ENCODE results near the gene DHCR24.
"Not testable (repeated sequence)": the region's sequence is repeated elsewhere in the genome, so short reads cannot be mapped to it uniquely, and the experiment has no call there.

Gene DHCR24

GRCh38 chr1:54886724-54887664 lies at the start of gene DHCR24:
Gene DHCR24, minus strand, starts transcription at chr1:54887195. Its CDS starts 76 bp downstream, at chr1:54887119.
- peak within 1 kb of the TSS; percentile 77 for H3K27ac ChIP-seq
- no peak for DNase-seq (ENCODE audit: low read depth, low spot score)

DNA sequence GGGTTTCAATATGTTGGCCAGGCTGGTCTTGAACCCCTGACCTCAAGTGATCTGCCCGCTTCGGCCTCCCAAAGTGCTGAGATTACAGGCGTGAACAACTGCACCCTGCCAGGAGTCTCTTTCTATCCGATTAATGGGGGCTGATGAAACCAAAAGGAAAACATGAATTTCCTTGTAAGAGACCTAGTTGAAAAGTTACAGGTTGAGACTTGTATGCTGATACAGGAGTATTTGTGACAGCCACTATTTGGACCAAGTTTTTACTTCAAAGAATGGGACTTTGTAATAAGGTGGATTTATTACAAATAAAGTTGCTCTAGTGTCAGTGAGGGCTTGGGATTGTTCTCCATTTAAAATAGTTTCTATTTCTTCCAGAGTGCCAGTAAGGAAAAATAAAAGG lies 49.8 kb upstream of the DHCR24 start:
- no peak for DNase-seq (ENCODE audit: low read depth, low spot score)

GRCh38 chr1:54934869-54935268 lies 47.9 kb upstream of the DHCR24 start:
- DNase-seq (ENCODE audit: low read depth, low spot score), result no peak
- H3K27ac ChIP-seq, result peak overlapping the region; percentile 91

More for the DNA sequence above, 49.8 kb upstream of the DHCR24 start:
- H3K27ac ChIP-seq, result peak overlapping the region; percentile 91

- H3K27ac ChIP-seq, result peak overlapping the region; percentile 91
- not testable (repeated sequence) for DNase-seq (ENCODE audit: low read depth, low spot score)
Measured at GRCh38 chr1:54934081-54934480, 47.1 kb upstream of the DHCR24 start.

DNA sequence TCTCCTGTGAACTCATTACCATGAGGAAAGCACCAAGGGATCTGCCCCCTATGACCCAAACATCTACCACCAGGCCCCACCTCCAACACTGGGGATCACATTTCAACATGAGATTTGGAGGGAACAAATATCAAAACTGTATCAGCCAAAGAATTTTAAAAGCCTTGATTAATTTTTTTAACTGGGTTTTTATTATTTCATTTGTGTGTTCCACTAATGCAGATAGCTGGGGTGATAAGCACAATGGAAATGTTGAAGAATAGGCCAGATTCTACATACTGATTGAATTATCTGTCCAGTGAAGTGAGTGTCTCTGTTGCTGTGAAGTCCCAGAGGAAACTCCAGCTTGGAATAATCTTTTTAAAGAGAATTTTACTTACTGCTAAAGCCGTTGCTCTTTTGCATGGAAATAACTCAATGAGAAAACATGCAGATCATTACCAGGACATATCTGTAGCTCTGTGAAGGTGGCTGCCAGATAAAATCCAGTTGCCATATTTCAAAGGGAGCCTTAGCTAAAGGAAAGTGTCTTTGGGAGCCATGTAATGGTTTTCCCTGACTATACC lies 44.4 kb upstream of the DHCR24 start:
- DNase-seq (ENCODE audit: low read depth, low spot score), result no peak
- no peak overlapping the region for H3K27ac ChIP-seq

DNA sequence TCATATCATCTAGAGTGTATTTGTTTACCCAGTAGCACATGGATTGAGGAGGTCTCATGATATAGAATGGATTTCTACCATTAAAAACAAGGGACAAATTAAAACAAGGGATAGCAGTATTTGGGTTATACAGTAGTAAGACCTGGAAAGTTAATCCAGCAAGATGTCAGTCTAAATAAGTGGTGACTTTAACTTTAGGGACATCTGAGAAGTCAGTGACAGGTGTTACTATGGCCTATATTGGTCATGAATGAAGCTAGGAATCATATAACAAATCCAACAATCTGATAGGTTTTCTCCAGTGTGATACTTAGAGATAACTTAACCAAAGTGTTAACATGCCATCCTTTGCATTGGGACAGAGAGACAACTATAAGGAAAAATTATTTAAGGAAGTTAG lies 42.7 kb upstream of the DHCR24 start:
- no peak for DNase-seq (ENCODE audit: low read depth, low spot score)
- H3K27ac ChIP-seq, result no peak overlapping the region

GRCh38 chr1:54928327-54928726 lies 41.3 kb upstream of the DHCR24 start:
- no peak for DNase-seq (ENCODE audit: low read depth, low spot score)
- H3K27ac ChIP-seq, result peak overlapping the region; percentile 52

- DNase-seq (ENCODE audit: low read depth, low spot score), result no peak
- H3K27ac ChIP-seq, result peak overlapping the region; percentile 52
Measured at GRCh38 chr1:54927472-54928240, 40.7 kb upstream of the DHCR24 start.

GRCh38 chr1:54926970-54927369 lies 40.0 kb upstream of the DHCR24 start:
- DNase-seq (ENCODE audit: low read depth, low spot score), result no peak
- H3K27ac ChIP-seq, result peak overlapping the region; percentile 52

DNA sequence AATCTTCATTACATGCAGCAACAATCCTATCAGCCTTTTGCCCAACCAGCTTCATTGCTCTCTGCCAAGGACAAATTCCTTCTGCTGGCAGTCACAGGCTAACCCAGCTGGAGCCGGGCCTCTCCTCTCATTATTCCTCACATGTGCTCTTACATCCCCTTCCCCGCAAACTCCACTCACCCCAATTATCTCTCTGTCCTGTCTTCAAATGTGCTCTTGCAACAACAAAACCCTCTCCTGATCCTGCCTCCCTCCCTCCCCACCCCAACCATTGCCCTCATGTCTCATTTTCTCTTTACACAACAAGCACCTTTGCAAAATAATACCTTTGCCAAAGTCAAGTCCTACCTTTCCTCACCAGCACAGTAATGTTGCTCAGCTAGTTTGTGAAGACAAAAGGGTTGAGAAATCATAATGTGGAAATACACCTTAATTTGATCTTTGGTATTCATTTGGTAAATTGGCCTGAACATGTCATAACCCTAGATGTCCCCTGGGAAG lies 36.0 kb upstream of the DHCR24 start:
- no peak for DNase-seq (ENCODE audit: low read depth, low spot score)
- peak overlapping the region; percentile 77 for H3K27ac ChIP-seq

DNA sequence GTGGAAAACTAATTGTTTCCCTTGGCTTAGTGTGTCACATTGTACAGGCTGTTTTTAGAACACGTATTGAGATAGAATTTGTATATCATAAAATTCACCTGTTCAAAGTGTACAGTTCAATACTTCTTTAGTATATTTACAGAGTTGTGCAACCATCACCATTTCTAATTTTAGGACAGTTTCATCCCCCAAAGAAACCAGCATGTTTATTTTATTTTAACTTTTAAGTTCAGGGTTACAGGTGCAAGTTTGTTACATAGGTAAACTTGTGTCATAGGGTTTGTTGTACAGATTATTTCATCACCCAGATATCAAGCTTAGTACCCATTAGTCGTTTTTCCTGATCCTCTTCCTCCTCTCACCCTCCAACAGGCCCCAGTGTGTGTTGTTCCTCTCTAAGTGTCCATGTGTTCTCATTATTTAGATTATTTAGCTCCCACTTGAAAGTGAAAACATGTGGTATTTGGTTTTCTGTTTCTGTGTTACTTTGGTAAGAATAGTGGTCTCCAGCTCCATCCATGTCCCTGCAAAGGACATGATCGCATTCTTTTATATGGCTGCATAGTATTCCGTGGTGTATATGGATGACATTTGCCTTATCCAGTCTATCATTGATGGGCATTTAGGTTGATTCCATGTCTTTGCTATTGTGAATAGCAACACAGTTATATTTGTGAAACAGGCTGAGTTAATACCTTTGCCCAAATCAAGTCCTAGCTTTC lies 35.2 kb upstream of the DHCR24 start:
- peak overlapping the region; percentile 77 for H3K27ac ChIP-seq
- no peak for DNase-seq (ENCODE audit: low read depth, low spot score)

- no peak overlapping the region for H3K27ac ChIP-seq
- no peak for DNase-seq (ENCODE audit: low read depth, low spot score)
Measured at GRCh38 chr1:54919367-54920359, 32.7 kb upstream of the DHCR24 start.

DNA sequence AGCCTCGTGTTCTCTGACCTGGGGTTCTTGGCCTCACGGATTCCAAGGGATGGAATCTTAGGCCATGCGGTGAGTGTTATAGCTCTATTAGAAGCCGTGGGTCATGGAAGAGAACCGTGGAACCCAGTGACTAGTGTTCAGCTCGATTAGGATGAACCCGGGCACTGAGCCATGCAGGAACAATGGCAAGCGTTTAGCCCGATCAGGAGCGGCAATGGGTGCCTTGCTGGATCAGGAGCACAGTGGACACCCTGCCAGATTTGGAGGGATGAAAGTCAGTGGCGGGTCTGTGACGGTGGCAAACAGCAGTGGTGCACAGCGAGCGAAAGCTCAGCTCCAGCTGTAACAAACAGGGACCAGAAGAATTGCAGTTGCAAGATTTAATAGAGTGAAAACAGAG lies 24.1 kb upstream of the DHCR24 start:
- H3K27ac ChIP-seq; DNase-seq (ENCODE audit: low read depth, low spot score): not testable (repeated sequence)

GRCh38 chr1:54906586-54906985 lies 19.6 kb upstream of the DHCR24 start:
- no peak for DNase-seq (ENCODE audit: low read depth, low spot score)
- H3K27ac ChIP-seq, result no peak overlapping the region

- H3K27ac ChIP-seq, result peak overlapping the region; percentile 68
- peak; percentile 74 for DNase-seq (ENCODE audit: low read depth, low spot score)
Measured at GRCh38 chr1:54904476-54905048, 17.6 kb upstream of the DHCR24 start.

DNA sequence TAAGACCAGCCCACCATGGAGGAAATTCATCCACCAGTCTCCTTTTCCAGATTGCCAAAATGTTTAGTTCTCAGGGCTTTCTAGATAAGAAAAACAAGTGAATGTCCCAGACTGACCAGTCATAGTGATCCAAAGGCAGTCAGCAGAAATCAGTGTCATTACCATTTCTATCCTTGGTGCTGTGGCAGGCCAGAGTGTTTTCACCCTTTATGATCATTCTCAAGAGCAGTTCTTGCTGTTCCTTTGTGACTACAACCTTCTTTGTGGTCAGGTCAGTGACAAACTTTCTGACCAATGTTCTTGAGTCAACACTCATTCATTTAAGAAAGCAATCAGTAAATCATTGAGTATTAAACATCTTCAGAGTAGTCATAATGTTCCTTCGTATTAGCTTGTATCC lies 7.3 kb upstream of the DHCR24 start:
- DNase-seq (ENCODE audit: low read depth, low spot score), result no peak
- H3K27ac ChIP-seq, result no peak overlapping the region

GRCh38 chr1:54892586-54892985 lies 5.6 kb upstream of the DHCR24 start:
- DNase-seq (ENCODE audit: low read depth, low spot score), result no peak
- no peak overlapping the region for H3K27ac ChIP-seq

- H3K27ac ChIP-seq, result no peak overlapping the region
- DNase-seq (ENCODE audit: low read depth, low spot score), result no peak
Measured at GRCh38 chr1:54889132-54889725, 2.2 kb upstream of the DHCR24 start.
